HEK293 (cell line): ENCODE results near the gene MUS81.

Experiments
- GLI2 ChIP-seq: fragments of 450-650 bp; formaldehyde crosslinking; IDR thresholded peaks from 2 replicates; pipeline ENCODE4; 2017; ENCODE audit warnings: missing biosample characterization, missing genetic modification characterization, low read depth, borderline replicate concordance
- HOXA7 ChIP-seq: sonication (generic); formaldehyde crosslinking; IDR thresholded peaks from 2 replicates; pipeline ENCODE4 v1.8.1; 2022; ENCODE audit warnings: missing genetic modification reagents, borderline replicate concordance
- KLF10 ChIP-seq: fragments of 450-650 bp; IDR thresholded peaks from 2 replicates; pipeline ENCODE4 v1.5.1; 2018; ENCODE audit warnings: missing biosample characterization, mild to moderate bottlenecking, missing genetic modification characterization
- KLF9 ChIP-seq: fragments of 450-650 bp; formaldehyde crosslinking; IDR thresholded peaks from 2 replicates; pipeline ENCODE4 v1.5.1; 2016; ENCODE audit warnings: missing biosample characterization, missing genetic modification characterization, low read depth
- OSR2 ChIP-seq: fragments of 450-650 bp; formaldehyde crosslinking; IDR thresholded peaks from 2 replicates; pipeline ENCODE4 v1.5.1; 2016; ENCODE audit warnings: missing biosample characterization, missing genetic modification characterization
- PRDM10 ChIP-seq: fragments of 450-650 bp; formaldehyde crosslinking; IDR thresholded peaks from 2 replicates; pipeline ENCODE4 v1.5.1; 2016; ENCODE audit warnings: missing biosample characterization, missing genetic modification characterization
- SALL2 ChIP-seq: fragments of 450-650 bp; formaldehyde crosslinking; IDR thresholded peaks from 2 replicates; pipeline ENCODE4 v1.5.0; 2017; ENCODE audit warnings: missing biosample characterization, mild to moderate bottlenecking, missing genetic modification characterization, borderline replicate concordance
- TCF7L2 ChIP-seq: IDR thresholded peaks from 2 replicates; pipeline ENCODE4 v1.6.1; 2011; ENCODE audit warnings: low read depth, mild to moderate bottlenecking, inconsistent platforms, low read length, moderate library complexity, borderline replicate concordance
- ZBTB44 ChIP-seq: fragments of 450-650 bp; IDR thresholded peaks from 2 replicates; pipeline ENCODE4 v1.5.1; 2018; ENCODE audit warnings: missing biosample characterization, mild to moderate bottlenecking, missing genetic modification characterization
- ZNF10 ChIP-seq: fragments of 450-650 bp; formaldehyde crosslinking; IDR thresholded peaks from 2 replicates; pipeline ENCODE4 v1.5.1; 2017; ENCODE audit warnings: missing biosample characterization, missing genetic modification characterization
- ZNF114 ChIP-seq: fragments of 450-650 bp; formaldehyde crosslinking; IDR thresholded peaks from 2 replicates; pipeline ENCODE4 v1.5.0; 2017; ENCODE audit warnings: missing biosample characterization, missing genetic modification characterization
- ZNF138 ChIP-seq: fragments of 450-650 bp; formaldehyde crosslinking; IDR thresholded peaks from 2 replicates; pipeline ENCODE4 v1.5.1; 2016; ENCODE audit warnings: missing biosample characterization, missing genetic modification characterization, borderline replicate concordance
- ZNF155 ChIP-seq: fragments of 450-650 bp; formaldehyde crosslinking; IDR thresholded peaks from 2 replicates; pipeline ENCODE4 v1.5.1; 2016; ENCODE audit warnings: missing biosample characterization, missing genetic modification characterization
- ZNF19 ChIP-seq: fragments of 450-650 bp; formaldehyde crosslinking; IDR thresholded peaks from 2 replicates; pipeline ENCODE4; 2016; ENCODE audit warnings: missing biosample characterization, missing genetic modification characterization, low read depth
- ZNF211 ChIP-seq: fragments of 450-650 bp; formaldehyde crosslinking; IDR thresholded peaks from 2 replicates; pipeline ENCODE4 v1.5.1; 2016; ENCODE audit warnings: low read depth, missing biosample characterization, missing genetic modification characterization
- ZNF23 ChIP-seq: fragments of 450-650 bp; formaldehyde crosslinking; IDR thresholded peaks from 2 replicates; pipeline ENCODE4 v1.5.1; 2016; ENCODE audit warnings: missing biosample characterization, missing genetic modification characterization, borderline replicate concordance
- ZNF26 ChIP-seq: fragments of 450-650 bp; formaldehyde crosslinking; IDR thresholded peaks from 2 replicates; pipeline ENCODE4 v1.5.1; 2016; ENCODE audit warnings: missing biosample characterization, missing genetic modification characterization
- ZNF302 ChIP-seq: fragments of 450-650 bp; formaldehyde crosslinking; IDR thresholded peaks from 2 replicates; pipeline ENCODE4 v1.5.1; 2016; ENCODE audit warnings: missing biosample characterization, missing genetic modification characterization, low read depth
- ZNF354C ChIP-seq: fragments of 450-650 bp; formaldehyde crosslinking; IDR thresholded peaks from 2 replicates; pipeline ENCODE4 v1.5.1; 2016; ENCODE audit warnings: missing biosample characterization, missing genetic modification characterization, low read depth, borderline replicate concordance
- ZNF394 ChIP-seq: fragments of 450-650 bp; formaldehyde crosslinking; IDR thresholded peaks from 2 replicates; pipeline ENCODE4 v1.5.1; 2016; ENCODE audit warnings: missing biosample characterization, missing genetic modification characterization, mild to moderate bottlenecking, moderate library complexity, borderline replicate concordance
- TF ChIP-seq, protein P1 (sequence below): fragments of 450-650 bp; formaldehyde crosslinking; IDR thresholded peaks from 2 replicates; pipeline ENCODE4 v1.5.1; 2017; ENCODE audit warnings: missing biosample characterization, missing genetic modification characterization
- TF ChIP-seq, protein P2 (sequence below): fragments of 450-650 bp; formaldehyde crosslinking; IDR thresholded peaks from 2 replicates; pipeline ENCODE4 v1.5.1; 2016; ENCODE audit warnings: missing biosample characterization, missing genetic modification characterization
- TF ChIP-seq, protein P3 (sequence below): fragments of 450-650 bp; formaldehyde crosslinking; IDR thresholded peaks from 2 replicates; pipeline ENCODE4 v1.5.1; 2016; ENCODE audit warnings: missing biosample characterization, missing genetic modification characterization

The MUS81 gene

DNA sequence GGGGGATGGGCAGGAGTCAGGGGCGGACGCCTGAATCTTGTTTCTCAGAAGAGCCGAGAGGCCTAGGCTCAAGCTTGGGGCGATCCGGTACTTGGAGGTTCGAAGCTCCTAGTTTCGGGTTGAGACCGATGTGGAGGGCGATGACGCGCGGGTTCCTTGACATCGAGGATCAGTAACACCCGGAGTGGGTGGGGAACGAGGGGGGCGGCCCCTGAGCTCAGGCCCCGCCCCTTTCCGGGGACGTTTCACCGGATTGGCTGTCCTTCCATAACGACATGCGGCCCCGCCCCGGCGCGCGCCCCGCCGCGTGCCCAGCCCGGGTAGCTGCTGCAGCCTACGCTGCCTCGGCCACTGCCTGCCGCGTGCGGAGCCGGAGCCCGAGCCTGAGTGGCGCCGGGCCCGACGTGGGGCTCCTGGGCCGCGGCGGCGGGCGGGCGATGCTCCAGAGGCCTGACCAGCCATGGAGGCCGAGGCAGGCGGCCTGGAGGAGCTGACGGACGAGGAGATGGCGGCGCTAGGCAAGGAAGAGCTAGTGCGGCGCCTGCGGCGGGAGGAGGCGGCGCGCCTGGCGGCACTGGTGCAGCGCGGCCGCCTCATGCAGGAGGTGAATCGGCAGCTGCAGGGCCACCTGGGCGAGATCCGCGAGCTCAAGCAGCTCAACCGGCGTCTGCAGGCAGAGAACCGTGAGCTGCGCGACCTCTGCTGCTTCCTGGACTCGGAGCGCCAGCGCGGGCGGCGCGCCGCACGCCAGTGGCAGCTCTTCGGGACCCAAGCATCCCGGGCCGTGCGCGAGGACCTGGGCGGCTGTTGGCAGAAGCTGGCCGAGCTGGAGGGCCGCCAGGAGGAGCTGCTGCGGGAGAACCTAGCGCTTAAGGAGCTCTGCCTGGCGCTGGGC, 30.3 kb downstream of the MUS81 start, which contains the start of gene CCDC85B (continued):
- no peak for TF ChIP-seq ZNF155 (tag by site-specific recombination)
- TF ChIP-seq ZNF211, result no peak
- TF ChIP-seq PRDM10 (tag by site-specific recombination), result no peak
- no peak for TF ChIP-seq ZNF354C (tag by site-specific recombination)
- TF ChIP-seq ZNF10 (tag by site-specific recombination), result no peak
- no peak for TF ChIP-seq GLI2 (tag by site-specific recombination)
- no peak for TF ChIP-seq ZNF23 (tag by site-specific recombination)
- peak; percentile 46; the same call in 1 of the 2 replicates for TF ChIP-seq ZBTB44
- TF ChIP-seq SALL2 (tag by site-specific recombination), result no peak
- peak; percentile 49; the same call in 1 of the 2 replicates for TF ChIP-seq KLF9
- TF ChIP-seq ZNF26, result no peak
- TF ChIP-seq, protein P1, sequence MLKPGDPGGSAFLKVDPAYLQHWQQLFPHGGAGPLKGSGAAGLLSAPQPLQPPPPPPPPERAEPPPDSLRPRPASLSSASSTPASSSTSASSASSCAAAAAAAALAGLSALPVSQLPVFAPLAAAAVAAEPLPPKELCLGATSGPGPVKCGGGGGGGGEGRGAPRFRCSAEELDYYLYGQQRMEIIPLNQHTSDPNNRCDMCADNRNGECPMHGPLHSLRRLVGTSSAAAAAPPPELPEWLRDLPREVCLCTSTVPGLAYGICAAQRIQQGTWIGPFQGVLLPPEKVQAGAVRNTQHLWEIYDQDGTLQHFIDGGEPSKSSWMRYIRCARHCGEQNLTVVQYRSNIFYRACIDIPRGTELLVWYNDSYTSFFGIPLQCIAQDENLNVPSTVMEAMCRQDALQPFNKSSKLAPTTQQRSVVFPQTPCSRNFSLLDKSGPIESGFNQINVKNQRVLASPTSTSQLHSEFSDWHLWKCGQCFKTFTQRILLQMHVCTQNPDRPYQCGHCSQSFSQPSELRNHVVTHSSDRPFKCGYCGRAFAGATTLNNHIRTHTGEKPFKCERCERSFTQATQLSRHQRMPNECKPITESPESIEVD (tag by site-specific recombination), result no peak
- TF ChIP-seq ZNF19, result no peak
- TF ChIP-seq ZNF138, result no peak
- TF ChIP-seq ZNF302, result no peak
- no peak for TF ChIP-seq ZNF114
- TF ChIP-seq, protein P2, sequence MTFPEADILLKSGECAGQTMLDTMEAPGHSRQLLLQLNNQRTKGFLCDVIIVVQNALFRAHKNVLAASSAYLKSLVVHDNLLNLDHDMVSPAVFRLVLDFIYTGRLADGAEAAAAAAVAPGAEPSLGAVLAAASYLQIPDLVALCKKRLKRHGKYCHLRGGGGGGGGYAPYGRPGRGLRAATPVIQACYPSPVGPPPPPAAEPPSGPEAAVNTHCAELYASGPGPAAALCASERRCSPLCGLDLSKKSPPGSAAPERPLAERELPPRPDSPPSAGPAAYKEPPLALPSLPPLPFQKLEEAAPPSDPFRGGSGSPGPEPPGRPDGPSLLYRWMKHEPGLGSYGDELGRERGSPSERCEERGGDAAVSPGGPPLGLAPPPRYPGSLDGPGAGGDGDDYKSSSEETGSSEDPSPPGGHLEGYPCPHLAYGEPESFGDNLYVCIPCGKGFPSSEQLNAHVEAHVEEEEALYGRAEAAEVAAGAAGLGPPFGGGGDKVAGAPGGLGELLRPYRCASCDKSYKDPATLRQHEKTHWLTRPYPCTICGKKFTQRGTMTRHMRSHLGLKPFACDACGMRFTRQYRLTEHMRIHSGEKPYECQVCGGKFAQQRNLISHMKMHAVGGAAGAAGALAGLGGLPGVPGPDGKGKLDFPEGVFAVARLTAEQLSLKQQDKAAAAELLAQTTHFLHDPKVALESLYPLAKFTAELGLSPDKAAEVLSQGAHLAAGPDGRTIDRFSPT (tag by site-specific recombination), result peak; percentile 17; the same call in 1 of the 2 replicates
- peak; percentile 51; the same call in 1 of the 2 replicates for TF ChIP-seq KLF10 (tag by site-specific recombination)
- TF ChIP-seq OSR2 (tag by site-specific recombination), result peak; percentile 21; the same call in 1 of the 2 replicates
- no peak for TF ChIP-seq HOXA7 (CRISPR knock-in tag)
- no peak for TF ChIP-seq ZNF394 (tag by site-specific recombination)
- TF ChIP-seq, protein P3, sequence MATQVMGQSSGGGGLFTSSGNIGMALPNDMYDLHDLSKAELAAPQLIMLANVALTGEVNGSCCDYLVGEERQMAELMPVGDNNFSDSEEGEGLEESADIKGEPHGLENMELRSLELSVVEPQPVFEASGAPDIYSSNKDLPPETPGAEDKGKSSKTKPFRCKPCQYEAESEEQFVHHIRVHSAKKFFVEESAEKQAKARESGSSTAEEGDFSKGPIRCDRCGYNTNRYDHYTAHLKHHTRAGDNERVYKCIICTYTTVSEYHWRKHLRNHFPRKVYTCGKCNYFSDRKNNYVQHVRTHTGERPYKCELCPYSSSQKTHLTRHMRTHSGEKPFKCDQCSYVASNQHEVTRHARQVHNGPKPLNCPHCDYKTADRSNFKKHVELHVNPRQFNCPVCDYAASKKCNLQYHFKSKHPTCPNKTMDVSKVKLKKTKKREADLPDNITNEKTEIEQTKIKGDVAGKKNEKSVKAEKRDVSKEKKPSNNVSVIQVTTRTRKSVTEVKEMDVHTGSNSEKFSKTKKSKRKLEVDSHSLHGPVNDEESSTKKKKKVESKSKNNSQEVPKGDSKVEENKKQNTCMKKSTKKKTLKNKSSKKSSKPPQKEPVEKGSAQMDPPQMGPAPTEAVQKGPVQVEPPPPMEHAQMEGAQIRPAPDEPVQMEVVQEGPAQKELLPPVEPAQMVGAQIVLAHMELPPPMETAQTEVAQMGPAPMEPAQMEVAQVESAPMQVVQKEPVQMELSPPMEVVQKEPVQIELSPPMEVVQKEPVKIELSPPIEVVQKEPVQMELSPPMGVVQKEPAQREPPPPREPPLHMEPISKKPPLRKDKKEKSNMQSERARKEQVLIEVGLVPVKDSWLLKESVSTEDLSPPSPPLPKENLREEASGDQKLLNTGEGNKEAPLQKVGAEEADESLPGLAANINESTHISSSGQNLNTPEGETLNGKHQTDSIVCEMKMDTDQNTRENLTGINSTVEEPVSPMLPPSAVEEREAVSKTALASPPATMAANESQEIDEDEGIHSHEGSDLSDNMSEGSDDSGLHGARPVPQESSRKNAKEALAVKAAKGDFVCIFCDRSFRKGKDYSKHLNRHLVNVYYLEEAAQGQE, result 0 out of 2 replicates have a peak, but pooled peaks have one; percentile 7
- TF ChIP-seq TCF7L2, result no peak
